Thoracic aorta (tissue), 2 donors: ENCODE measurements around the gene ACAN. TPM values are rescaled to one million over a fixed set of nuclear protein-coding genes. Genes with fewer than 3 reads are reported as not detected.

Source experiments
- ATAC-seq: fragments of 150-250 bp; one replicate; pipeline ENCODE4 v1.8.0; 2017; ENCODE audit warnings: low read depth; ENCODE audit not compliant: insufficient number of reproducible peaks, low FRiP score
- DNase-seq: peaks from one replicate; pipeline ENCODE4 v3.0.0-alpha.2; 2020; ENCODE audit warnings: low spot score
- H3K27ac ChIP-seq, 2 donors: fragments of 200-600 bp; sonication (generic); 1 replicate in 1 of 2; 2 replicates in 1 of 2; pipeline ENCODE4 v1.5.1; 2016; ENCODE audit warnings: mild to moderate bottlenecking in 2 of 2, moderate library complexity in 2 of 2
- H3K27me3 ChIP-seq: fragments of 200-600 bp; sonication (generic); replicated peaks from 2 replicates; pipeline ENCODE4 v1.6.0; 2016; ENCODE audit warnings: mild to moderate bottlenecking; ENCODE audit not compliant: insufficient read depth
- H3K36me3 ChIP-seq: fragments of 200-600 bp; sonication (generic); one replicate; pipeline ENCODE4 v1.5.1; 2016
- H3K4me1 ChIP-seq, 2 donors: fragments of 200-600 bp; sonication (generic); 1 replicate in 1 of 2; 2 replicates in 1 of 2; pipeline versions ENCODE4 v1.5.1 to v1.6.0; 2016; ENCODE audit warnings: low read depth in 2 of 2, mild to moderate bottlenecking in 1 of 2; ENCODE audit not compliant: control insufficient read depth in 1 of 2
- H3K4me3 ChIP-seq: fragments of 200-600 bp; sonication (generic); 2 replicates; pipeline ENCODE4 v1.5.1; 2016; ENCODE audit warnings: mild to moderate bottlenecking
- H3K9me3 ChIP-seq: fragments of 200-600 bp; sonication (generic); 2 replicates; pipeline ENCODE4 v1.5.1; 2016
- CTCF ChIP-seq: fragments of 200-600 bp; sonication (generic); IDR thresholded peaks from one replicate; pipeline ENCODE4 v1.5.1; 2019; ENCODE audit warnings: antibody characterized with exemption
- total RNA-seq, 2 donors: library from RNA; depleted of rRNA; stranded (reverse); fragments of >200 nt; gene quantifications; one replicate each; pipeline versions ENCODE4 v1.1.0 to v1.2.3, GENCODE V29; 2016

ACAN gene
- total RNA-seq, 2 donors from 2014 or later, result 23.2 to 147 TPM

- Histone ChIP-seq H3K36me3 (no peaks in the 10 kb centered on the region), H3K9me3 (no peaks in the 10 kb centered on the region), H3K27ac (no peak overlapping the region), H3K4me1 (peaks cover 14 to 21% of the 10 kb centered on the region in 2 donors), H3K27me3 (no peaks in the 10 kb centered on the region), H3K4me3 (no peak overlapping the region)
- no peak for TF ChIP-seq CTCF
- DNase-seq (no peak), ATAC-seq (no peak)
Observed at GRCh38 chr15:88872106-88872505, 68.9 kb downstream of the ACAN start.

- no peaks in the 10 kb centered on the region for H3K36me3 ChIP-seq
- H3K27me3 ChIP-seq, result no peaks in the 10 kb centered on the region
- no peak overlapping the region for H3K4me3 ChIP-seq
- H3K4me1 ChIP-seq, result peaks cover 14 to 21% of the 10 kb centered on the region in 2 donors
- ATAC-seq, result no peak
- H3K27ac ChIP-seq, result no peak overlapping the region
- no peaks in the 10 kb centered on the region for H3K9me3 ChIP-seq
- no peak for DNase-seq
- no peak for TF ChIP-seq CTCF
Observed at GRCh38 chr15:88872706-88873105, 69.5 kb downstream of the ACAN start.

- Histone ChIP-seq H3K27ac (peak overlapping the region; percentile 21 to 28), H3K4me1 (peaks cover 14 to 21% of the 10 kb centered on the region in 2 donors), H3K9me3 (no peaks in the 10 kb centered on the region), H3K36me3 (no peaks in the 10 kb centered on the region), H3K4me3 (no peak overlapping the region), H3K27me3 (no peaks in the 10 kb centered on the region)
- no peak for DNase-seq
- TF ChIP-seq CTCF, result no peak
- ATAC-seq, result no peak
Observed at GRCh38 chr15:88873786-88874185, 70.5 kb downstream of the ACAN start.

- H3K9me3 ChIP-seq, result no peaks in the 10 kb centered on the region
- no peak for TF ChIP-seq CTCF
- peak overlapping the region; percentile 57 for H3K4me3 ChIP-seq
- H3K27ac ChIP-seq, result peak overlapping the region; percentile 21 to 28
- no peak for DNase-seq
- H3K36me3 ChIP-seq, result no peaks in the 10 kb centered on the region
- ATAC-seq, result no peak
- H3K27me3 ChIP-seq, result no peaks in the 10 kb centered on the region
- H3K4me1 ChIP-seq, result peaks cover 14 to 21% of the 10 kb centered on the region in 2 donors
Observed at GRCh38 chr15:88874275-88874674, 71.0 kb downstream of the ACAN start.

GRCh38 chr15:88874684-88875083 lies 71.4 kb downstream of the ACAN start:
- ATAC-seq (no peak), DNase-seq (no peak)
- no peak for TF ChIP-seq CTCF
- Histone ChIP-seq H3K4me1 (peaks cover 14 to 21% of the 10 kb centered on the region in 2 donors), H3K9me3 (no peaks in the 10 kb centered on the region), H3K36me3 (peaks cover under 1% of the 10 kb centered on the region), H3K4me3 (peak overlapping the region; percentile 57), H3K27ac (peak overlapping the region in 1 of 2 donors; percentile 28), H3K27me3 (no peaks in the 10 kb centered on the region)
